Right hindlimb (tissue), 1 donor: ENCODE results near the gene SH3PXD2A.
A peak's percentile ranks its signal among the peaks of the same experiment; 100 is the strongest.
"Not testable (repeated sequence)": the region's sequence is repeated elsewhere in the genome, so short reads cannot be mapped to it uniquely, and the experiment has no call there.

Experiments
- DNase-seq: peaks from one replicate; pipeline ENCODE4 v3.0.0-alpha.2; 2018

Gene SH3PXD2A

DNA sequence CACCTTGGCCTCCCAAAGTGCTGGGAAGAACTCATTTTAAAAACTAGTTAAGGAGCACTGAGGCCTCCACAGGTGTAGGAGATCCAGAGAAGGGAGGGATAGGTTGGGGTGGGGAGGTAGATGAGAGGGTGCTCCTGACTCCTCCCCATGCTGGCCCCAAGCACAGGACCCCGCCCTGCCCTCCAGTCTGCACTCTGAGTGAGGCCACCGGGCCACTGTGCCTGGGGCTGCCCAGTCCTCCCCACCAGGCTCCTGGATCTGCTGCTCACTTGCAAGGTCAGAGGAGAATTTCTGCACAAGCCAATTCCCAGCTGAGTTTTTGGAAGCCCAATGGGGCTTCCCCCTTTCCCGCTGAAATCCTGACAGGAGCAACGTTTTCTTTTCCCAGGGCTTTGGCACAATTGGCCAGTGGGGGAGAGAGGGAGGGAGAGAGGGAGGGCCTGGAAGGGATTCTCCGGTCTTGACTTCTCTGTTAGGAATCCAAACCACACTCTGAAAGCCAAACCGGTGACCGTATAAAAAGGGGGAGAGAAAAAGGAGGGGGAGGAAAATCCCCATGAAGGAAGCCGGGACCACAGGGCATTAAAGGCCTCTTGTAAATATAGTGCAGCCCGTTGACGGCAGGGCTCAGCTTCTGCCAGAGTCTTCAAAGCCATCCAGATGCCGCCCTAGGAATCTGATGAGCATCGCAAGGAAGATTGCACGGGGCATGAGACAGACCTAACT is 116.2 kb downstream of the SH3PXD2A start:
- peak; percentile 83 for DNase-seq

DNA sequence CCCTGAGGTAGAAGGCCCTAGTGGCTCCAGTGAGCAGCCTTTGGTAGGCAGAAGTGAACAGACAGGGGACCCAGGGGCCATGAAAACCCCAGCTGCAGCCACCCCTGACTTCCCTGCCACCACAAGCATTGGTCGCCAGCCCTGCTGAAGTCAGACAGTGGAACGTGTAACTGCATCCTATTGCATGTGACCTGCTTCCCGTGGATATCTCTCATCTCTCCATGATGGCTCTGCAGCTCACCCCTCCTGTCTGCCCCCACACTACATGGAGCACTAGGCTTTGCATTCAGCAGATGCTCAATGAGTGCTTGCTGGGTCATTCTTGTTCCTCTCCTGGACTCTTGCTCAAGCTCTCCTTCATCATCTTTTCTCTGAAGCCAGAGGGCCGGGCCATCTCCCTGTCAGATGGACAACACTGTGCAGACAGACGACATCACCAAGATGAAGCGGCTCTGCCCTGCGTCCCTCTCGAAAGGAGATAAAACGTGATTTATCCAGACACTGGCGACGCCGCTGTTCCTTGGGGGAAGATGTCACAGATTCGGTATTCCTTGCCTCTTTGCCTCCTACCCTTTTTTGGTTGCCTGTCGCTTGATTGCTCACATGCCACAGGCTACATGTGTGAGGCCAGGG is 117.5 kb downstream of the SH3PXD2A start:
- no peak for DNase-seq

DNA sequence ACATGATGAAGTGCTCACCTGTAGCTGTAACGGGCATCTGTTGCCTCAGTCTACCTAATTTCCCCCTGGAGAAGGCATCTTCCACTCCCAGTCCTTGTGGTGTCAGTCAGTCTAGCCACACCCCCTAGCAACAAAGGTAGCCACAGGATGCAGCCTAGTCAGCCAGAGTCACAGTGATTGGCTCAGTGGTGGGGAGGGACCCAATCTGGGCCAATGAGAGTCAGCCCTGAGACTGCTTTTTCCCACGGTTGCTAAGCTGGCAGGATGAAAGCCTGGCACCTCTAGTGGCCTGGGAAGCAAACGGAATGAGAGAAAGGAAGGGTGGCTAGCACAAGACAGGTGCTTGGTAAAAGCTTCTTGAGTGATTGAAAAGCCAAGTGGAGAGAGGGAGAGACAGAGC is 118.6 kb downstream of the SH3PXD2A start:
- DNase-seq, result no peak

DNA sequence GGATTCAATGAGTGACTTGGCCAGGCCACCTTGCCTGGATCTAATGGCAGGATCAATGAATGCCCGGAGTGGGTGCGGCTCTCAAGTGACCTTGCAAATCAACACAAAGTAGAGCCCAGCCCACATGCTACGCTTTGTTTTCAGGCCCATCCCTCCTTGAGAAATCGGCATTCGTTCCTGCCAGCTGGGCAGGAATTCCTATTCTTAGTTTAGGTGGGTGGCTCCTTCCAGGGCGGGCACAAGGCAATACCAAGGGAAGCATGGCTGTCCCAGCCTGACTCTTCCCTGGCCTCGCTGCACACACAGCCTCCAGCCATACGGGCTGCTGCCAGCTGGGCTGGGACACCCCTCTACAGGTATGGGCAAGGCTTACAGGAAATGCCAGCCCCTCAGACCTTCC is 119.3 kb downstream of the SH3PXD2A start:
- no peak for DNase-seq

DNA sequence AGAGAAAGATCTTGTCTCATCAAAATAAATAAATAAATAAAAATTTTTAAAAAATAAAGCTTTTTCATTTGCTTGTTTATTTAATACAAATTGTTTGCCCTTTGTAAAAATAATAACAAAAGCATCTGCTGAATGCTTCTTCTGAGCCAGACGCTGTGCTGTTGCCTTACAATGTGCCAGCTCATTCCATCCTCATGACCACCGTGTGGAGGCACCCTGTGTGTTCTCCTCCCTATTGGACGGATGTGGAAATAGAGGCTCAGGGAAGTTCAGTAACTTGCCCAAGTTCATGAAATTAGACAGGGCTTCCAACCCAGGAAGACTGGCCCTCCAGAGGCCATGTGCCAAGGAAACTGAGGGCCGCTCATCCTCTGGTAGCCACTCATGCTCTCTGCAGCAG is 120.6 kb downstream of the SH3PXD2A start:
- no peak for DNase-seq

DNA sequence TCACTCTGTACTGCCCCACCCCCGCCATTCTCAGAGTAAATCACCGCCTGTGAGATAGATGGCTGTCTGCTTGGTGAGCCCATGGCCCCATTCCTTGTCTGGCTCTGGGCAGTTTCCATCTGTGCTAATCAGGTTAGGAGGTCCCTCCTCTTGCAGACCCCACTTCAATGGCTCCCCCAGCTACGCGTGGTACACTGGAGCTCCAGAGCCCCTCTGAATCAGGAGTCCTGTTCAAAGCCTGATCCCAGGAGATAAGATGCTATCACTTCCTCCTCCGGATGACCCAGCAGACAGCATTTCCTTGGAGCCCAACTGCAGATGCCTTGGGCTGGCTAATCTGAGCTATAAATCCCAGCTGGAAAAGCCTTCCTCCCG is 122.3 kb downstream of the SH3PXD2A start:
- DNase-seq, result no peak

DNA sequence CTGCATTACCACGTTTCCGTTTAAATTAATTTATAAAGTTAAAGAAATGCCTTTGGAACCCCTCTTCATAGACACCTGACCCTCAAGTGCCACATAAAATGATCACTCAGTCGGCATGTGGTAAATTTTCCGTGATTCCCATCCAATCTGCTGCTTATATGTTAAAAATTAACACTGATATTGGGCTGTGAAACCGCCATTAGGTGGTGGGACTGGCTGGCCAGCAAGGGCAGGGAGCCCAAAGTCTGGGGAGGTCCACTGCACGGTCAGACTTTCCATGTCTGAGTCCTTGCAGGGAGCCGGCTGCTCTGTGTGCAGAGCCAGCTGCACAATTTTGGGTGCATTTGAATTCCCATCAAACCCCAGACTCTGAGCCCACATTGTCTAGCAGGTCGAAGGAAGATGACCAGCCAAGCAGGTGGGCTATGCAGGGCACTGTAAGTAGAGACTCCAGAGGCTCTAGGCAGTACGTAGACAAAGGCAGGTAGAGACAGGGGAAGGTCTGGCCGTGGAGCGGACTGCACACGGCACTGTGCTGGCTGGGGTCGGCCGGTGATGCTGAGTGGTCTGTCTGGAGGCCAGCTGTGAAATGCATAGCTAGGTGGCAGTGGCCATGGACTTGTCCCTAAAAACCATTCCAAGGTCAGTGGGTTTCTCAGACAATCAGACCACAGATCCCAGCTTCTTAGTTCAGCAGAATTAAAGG is 122.9 kb downstream of the SH3PXD2A start:
- DNase-seq, result no peak

DNA sequence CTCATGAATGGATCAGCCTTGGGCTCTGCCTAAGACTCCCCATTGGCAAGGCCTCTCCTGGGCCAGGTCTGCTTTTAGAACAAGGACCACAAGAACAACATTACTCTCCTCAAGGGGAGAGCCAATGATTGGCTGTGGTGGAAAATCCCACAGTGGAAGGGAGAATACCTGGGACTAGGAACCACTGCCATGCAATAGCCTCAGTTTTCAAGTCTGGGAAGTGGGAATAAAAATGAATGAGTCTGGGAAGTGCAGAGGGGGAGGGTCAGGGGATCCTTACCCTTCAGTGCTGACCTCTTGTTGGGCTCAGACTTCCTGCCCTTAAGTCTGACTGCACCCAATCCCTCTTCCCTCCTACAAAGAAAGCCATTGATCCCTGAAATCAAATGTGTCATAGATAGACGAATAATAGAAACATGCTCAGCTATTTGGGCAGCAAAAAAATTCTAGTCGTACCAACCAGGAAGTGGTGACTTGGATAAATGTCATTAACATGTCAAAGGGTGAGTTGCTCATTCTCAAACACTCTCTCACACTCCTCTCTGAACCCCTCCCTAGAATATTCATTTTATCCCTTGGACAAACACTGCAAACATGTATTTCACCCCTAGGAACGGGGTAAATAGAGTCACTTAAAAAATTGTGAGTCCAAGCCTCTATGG is 123.6 kb downstream of the SH3PXD2A start:
- no peak for DNase-seq

DNA sequence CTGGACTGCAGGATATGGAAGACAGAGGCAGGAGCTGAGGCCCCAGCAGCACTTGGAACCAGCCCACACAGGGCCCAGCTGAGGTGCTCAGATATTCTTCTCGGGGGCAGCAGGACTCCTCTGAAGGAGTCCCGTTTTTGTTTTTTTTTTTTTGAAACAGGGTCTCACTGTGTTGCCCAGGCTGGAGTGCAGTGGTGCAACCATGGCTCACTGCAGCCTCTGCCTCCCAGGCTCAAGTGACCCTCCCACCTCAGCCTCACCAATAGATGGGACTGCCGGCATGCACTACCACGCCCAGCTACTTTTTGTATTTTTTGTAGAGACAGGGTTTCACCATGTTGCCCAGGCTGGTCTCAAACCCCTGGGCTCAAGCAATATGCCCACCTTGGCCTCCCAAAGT is 124.3 kb downstream of the SH3PXD2A start:
- not testable (repeated sequence) for DNase-seq

DNA sequence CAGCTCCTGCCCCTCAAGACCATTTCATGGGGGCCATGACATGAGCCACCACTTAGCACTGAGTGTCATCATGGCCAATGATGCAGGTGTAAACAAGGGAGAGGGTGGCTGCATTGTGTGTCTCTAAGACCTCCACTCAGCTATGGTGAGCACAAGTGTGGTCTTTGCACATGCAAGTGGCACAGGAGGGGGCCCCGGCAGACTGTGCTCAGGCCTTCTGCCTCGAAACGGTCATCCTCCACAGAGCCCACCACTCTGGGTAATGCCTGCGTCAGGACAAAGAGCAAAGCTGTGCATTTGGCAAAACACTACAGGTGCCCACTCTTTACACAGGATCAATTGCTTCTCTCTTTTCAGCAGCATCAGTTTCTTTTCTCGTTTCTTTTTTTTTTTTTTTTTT is 125.5 kb downstream of the SH3PXD2A start:
- no peak for DNase-seq

DNA sequence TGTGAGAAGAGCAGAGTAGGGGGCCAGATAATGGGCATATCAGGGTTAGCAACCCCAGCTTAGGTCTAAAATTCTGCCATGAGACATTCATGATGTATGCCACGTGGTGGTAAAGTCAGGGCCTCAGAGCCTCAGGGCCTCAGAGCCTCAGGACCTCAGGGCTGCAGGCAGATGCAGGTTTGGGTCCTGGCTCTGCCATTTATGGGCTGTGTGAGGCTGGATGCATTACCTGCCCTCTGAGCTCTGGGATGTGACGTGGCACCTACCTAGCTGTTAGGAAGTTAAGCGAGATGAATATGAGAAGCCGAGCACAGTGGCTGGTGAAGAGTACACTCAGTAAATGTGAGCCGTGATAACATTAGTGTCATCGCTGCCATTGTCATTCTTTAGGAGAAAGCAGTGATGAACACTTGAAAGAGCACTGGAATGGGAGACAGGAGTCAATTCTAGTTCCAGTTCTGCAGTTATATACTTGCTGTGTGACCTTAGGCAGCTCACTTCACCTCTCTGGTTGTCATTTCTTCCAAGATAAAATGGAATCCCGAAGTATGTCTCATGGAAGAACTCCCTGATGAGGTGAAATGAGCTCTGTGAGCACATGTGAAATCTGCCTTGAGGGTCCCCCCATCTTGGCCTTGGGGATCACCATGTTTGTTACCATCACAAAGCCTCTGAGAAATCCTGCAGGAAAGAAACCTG is 127.2 kb downstream of the SH3PXD2A start:
- no peak for DNase-seq

DNA sequence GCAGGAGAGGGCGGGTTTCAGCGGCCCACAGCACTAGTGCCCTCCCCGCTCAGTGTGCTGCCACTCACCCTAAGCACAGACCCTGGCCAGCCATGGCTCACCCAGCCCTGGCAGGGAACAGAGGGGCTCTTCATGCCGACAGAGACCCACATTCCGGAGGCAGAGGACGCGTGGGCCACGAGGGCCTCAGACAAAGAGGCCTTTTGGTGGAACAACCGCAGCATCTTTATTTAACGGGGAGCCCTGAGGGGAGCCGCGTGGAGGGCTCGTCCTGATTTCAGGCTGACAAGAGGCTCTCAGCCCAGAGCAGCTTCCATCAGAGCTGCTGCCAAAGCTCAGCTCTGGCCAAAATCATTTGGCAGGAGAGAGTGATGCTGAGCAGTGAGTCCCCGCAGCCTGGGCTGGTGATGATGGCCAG is 127.8 kb downstream of the SH3PXD2A start:
- DNase-seq, result peak; percentile 81

DNA sequence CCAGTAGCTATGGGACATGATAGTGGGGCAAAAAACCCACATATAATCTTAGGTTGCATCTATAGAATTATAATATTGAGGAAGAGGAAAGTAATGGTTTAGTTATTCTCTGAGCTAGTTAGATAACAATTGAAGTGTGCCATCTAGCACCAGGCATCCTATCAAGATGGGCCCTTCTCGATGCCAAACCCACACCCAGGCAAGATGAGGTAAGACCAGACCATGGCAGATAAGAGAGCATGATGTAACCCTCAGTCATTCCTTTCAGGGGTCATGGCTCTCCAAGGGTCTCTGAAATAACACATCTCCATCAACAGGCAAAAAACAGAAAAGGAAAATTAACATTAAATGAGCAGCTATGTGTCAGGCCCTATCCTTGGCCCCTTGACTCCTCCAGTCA is 128.7 kb downstream of the SH3PXD2A start:
- DNase-seq, result no peak

DNA sequence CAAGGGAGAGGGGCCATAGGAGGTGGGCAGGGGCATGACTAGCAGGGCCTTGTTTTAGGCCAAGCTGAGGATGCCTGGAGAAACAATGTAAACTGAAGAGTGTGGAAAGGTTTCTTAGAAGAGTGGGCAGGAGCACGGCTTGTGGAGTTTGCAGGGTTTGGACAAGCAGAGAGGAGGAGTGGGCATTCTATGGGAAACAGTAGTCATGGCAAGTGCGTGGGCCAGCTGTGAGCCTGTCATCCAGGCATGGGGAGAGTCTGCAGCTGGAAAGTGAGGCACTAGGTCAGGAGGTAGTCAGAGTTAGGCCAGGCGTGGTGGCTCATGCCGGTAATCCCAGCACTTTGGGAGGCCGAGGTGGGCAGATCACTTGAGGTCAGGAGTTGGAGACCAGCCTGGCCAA is 130.1 kb downstream of the SH3PXD2A start:
- no peak for DNase-seq

DNA sequence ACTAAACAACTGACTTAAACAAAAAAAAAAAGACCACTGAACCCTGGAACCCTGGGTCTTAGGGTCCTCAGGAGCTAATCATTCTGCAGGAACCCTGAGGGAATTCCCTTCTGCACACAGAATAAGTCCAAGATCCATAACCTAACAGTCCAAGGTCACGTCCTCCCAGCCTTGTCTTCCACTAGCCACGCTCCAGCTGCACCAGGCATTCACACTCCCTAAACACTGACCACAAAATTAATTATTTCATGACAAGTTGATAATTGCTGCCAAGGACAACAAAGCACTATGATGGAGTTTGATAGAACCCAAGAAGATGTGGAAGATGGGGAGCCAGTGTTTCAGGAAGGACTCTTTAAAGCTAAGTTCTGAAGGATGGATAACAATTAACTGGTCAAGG is 130.6 kb downstream of the SH3PXD2A start:
- DNase-seq, result no peak

DNA sequence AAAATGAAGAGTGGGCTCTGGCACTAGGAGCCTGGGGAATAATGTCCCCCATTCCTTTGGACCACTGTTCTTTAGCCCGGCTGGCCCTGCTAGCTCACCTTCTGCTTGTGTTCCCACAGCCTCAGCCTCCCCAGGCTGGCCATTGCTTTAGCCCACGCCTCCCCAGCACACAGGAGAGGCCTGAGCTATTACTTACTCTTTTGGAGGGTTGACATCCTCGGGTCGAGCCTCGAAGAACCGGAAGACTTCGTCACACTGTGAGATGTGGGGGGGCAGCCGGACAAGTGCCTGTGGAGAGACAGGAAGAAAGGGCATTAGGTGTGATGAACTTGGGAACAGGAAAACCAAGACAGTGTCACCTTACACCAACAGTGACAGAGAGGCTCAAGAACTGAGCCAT is 131.3 kb downstream of the SH3PXD2A start:
- no peak for DNase-seq

DNA sequence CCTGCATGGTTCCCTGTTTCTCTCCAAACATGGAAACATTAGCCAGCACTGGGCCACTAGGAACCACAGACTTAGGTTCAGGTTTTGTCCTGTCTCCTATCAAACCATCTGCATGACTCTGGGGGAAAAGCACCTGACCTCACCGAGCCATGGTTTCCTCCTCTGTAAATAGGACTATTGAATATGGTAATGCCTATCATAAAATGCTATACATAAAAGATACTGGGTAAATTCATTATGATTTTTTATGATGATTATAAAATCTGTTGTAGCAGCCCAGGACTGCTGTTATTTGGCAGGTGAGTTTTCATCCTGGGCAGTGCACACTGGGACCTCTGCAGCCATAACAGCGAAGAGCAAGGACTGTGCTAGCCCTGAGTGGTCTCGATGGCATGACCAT is 131.8 kb downstream of the SH3PXD2A start:
- no peak for DNase-seq

DNA sequence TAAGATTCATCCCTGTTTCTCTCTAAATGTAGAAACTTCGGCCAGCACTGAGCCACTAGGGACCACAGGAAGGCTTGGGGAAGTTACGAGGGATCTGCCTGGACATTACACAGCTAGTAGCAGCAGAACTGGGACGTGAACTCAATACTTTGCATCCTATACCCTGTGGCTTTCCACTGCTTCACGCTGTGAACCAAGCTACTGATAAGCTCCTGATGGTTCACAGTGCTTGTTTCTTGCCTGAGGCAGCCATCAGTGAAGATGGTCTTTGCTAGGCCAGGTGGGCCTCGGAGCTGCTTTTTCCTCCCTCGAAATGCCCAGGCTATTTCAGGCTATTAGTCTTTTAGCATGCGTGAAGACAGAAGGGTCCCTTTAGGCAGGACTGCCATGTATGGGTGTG is 132.7 kb downstream of the SH3PXD2A start:
- no peak for DNase-seq

DNA sequence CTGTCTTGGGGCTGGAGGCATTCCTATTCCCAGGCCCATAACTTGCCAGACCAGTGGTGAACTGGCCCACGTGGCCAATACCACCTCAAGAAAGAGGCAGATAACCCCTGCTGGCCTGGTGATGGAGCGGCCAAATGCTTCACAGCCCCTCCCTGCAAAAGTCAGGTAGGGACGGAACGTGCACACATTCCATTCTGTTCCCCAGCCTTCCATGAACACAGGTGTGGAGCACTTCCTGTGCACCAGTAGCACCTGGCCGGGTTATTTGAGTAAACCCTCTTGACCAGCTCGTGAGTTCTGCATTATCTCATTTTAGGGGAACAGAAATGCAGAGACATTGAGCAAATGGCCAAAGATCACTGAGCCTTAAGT is 134.4 kb downstream of the SH3PXD2A start:
- no peak for DNase-seq

DNA sequence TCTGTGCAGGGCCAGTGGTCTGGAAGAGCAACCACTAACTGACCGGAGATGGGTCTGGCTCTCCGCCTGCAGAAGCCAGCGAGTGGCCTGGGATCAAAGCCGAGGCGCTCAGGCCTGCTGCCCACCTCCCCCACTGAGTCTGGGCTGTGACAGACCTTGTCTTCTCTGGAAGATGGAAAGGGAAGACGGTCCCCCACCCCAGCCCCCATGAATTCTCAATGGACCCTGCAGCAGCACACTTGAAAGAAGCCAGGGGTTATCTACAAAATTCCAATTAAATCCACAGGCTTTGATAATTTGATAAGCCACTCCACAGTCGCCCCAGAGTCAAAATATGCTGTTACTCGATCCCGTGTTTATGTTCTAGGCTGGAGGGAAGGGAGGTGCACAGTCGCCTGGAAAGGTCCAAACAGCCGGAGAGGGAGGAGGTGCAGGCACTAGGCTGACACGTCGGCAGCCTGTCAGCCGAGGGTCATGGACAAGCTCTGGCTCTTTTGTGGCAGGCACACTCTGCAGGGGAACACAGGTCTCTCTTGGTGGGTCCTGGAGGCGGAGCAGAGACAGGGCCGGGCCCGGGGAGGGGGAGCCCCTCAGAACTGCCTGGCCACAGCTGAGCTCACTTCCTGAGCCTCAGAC is 134.9 kb downstream of the SH3PXD2A start:
- DNase-seq, result no peak

DNA sequence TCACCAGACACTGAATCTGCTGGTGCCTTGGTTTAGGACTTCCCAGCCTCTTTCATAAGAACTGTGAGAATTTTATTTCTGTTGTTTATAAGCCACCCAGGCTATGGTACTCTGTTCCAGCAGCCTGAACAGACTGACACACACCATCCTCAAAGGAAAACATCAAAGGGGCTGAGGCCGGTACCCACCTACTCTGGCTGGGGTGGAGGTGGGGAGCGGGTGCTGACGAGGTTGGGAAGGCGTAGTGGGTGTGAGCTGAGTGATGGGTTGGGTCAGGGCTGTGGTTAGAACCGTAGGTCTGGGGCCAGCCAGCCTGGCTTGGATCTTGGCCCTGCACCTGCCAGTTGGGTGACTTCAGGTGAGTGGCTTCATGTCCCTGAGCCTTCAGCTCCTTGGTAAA is 136.3 kb downstream of the SH3PXD2A start:
- no peak for DNase-seq

DNA sequence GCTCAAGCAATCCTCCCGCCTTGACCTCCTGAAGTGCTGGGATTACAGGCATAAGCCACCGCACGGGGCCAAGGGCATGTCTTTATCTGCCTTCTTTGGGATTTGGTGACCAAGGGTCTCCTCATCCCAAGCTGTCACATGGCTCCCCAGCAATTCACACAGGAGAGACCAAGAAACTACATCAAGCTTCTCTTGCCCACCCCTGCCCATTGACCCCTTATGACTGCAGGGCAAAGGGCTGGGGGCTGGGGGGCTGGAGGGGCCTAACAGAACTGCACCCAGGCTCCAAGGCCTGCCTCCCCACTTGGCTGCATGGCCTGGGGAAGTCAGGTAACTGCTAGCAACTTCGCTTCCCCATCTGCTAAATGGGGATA is 137.1 kb downstream of the SH3PXD2A start:
- no peak for DNase-seq
